Fibroblast of lung (primary cell): Measurements from ENCODE around the gene MAP3K10. TPM values are rescaled to one million over a fixed set of nuclear protein-coding genes. Genes with fewer than 3 reads are reported as not detected.

Source experiments
- DNase-seq, 2 donors: peaks; one replicate each; pipeline versions ENCODE4 v3.0.0 to v3.0.0-alpha.2; 2010; ENCODE audit warnings: low read depth in 2 of 2
- H2AFZ ChIP-seq: 2 replicates; pipeline ENCODE4 v1.5.1; 2012; ENCODE audit warnings: low read length, control low read depth, inconsistent platforms
- H3K27ac ChIP-seq: 2 replicates; pipeline ENCODE4 v1.5.1; 2011; ENCODE audit warnings: low read length, control low read depth; ENCODE audit not compliant: insufficient read depth
- H3K27me3 ChIP-seq: 2 replicates; pipeline ENCODE4 v1.5.1; 2011; ENCODE audit warnings: mild to moderate bottlenecking, low read length; ENCODE audit not compliant: control insufficient read depth, insufficient read depth
- H3K36me3 ChIP-seq: 2 replicates; pipeline ENCODE4 v1.5.1; 2011; ENCODE audit warnings: low read length; ENCODE audit not compliant: control insufficient read depth, insufficient read depth
- H3K4me1 ChIP-seq: 2 replicates; pipeline ENCODE4 v1.5.1; 2011; ENCODE audit warnings: low read length; ENCODE audit not compliant: control insufficient read depth, insufficient read depth; ENCODE audit errors: extremely low read depth
- H3K4me2 ChIP-seq: 2 replicates; pipeline ENCODE4 v1.5.1; 2011; ENCODE audit warnings: low read length, control low read depth; ENCODE audit not compliant: insufficient read depth; ENCODE audit errors: extremely low read depth
- H3K4me3 ChIP-seq, 4 experiments: fragments of 200-600 bp in 1 of 4; sonication (generic) in 1 of 4; replicated peaks in 1 of 4; 2 replicates each; pipeline ENCODE4 v1.5.1; 2011 to 2016; ENCODE audit warnings: low read length in 4 of 4, low read depth in 3 of 4, mild to moderate bottlenecking in 3 of 4, control low read depth in 2 of 4, inconsistent platforms in 1 of 4, mixed read lengths in 1 of 4; ENCODE audit not compliant: insufficient read depth in 1 of 4; ENCODE audit errors: control extremely low read depth in 1 of 4
- H3K79me2 ChIP-seq: 2 replicates; pipeline ENCODE4 v1.5.1; 2012; ENCODE audit warnings: mild to moderate bottlenecking, low read length, inconsistent platforms; ENCODE audit not compliant: control insufficient read depth, insufficient read depth
- H3K9ac ChIP-seq: 2 replicates; pipeline ENCODE4 v1.5.1; 2011; ENCODE audit warnings: mild to moderate bottlenecking, low read length, control low read depth; ENCODE audit not compliant: insufficient read depth
- H3K9me3 ChIP-seq: 2 replicates; pipeline ENCODE4 v1.5.1; 2012; ENCODE audit warnings: low read depth, low read length; ENCODE audit not compliant: control insufficient read depth, insufficient read depth
- H4K20me1 ChIP-seq: 2 replicates; pipeline ENCODE4 v1.5.1; 2011; ENCODE audit warnings: low read length; ENCODE audit not compliant: control insufficient read depth, insufficient read depth; ENCODE audit errors: extremely low read depth
- EZH2 ChIP-seq: IDR thresholded peaks from 2 replicates; pipeline ENCODE4 v1.5.1; 2012; ENCODE audit warnings: low read length, control low read depth, mild to moderate bottlenecking; ENCODE audit errors: missing control alignments
- polyA plus RNA-seq, 2 donors: library from polyadenylated mRNA; depleted of rRNA in 1 of 2; stranded (reverse) in 1 of 2; unstranded in 1 of 2; fragments of >200 nt; gene quantifications; 2 replicates each; pipeline ENCODE4 v1.2.1, GENCODE V29; 2011 to 2012; ENCODE audit warnings: missing spikeins in 1 of 2
- total RNA-seq: library from RNA; depleted of rRNA; stranded (reverse); fragments of >200 nt; gene quantifications from 2 replicates; pipeline ENCODE4 v1.2.1, GENCODE V29; 2014
- TF ChIP-seq, protein P1 (sequence below), 2 donors: IDR thresholded peaks in 1 of 2; conservative IDR thresholded peaks in 1 of 2; 1 replicate in 1 of 2; 2 replicates in 1 of 2; pipeline ENCODE4 v1.5.1; 2011 to 2012; ENCODE audit warnings: low read length in 2 of 2, control low read depth in 1 of 2, inconsistent platforms in 1 of 2, low read depth in 1 of 2, mild to moderate bottlenecking in 1 of 2

The MAP3K10 gene
- total and polyA plus RNA-seq, 2 donors (not counting 1 experiment from before 2014, with no cell fraction given): 2.7 to 7.4 TPM

GRCh38 chr19:40219721-40220276 lies 28.6 kb downstream of the MAP3K10 start:
- peak; percentile 53 to 79 for DNase-seq
- Histone ChIP-seq H3K36me3 (no peaks in the 10 kb centered on the region), H3K9ac (no peak overlapping the region), H3K27ac (no peak overlapping the region), H3K27me3 (peaks cover 16% of the 10 kb centered on the region), H3K4me2 (peak overlapping the region; percentile 59), H3K4me3 (peak overlapping the region; percentile 17 to 40 (median 26)), H3K9me3 (no peaks in the 10 kb centered on the region), H2AFZ (peak overlapping the region; percentile 75), H3K79me2 (no peaks in the 10 kb centered on the region), H3K4me1 (peaks cover 4% of the 10 kb centered on the region), H4K20me1 (no peaks in the 10 kb centered on the region)
- TF ChIP-seq, protein P1, sequence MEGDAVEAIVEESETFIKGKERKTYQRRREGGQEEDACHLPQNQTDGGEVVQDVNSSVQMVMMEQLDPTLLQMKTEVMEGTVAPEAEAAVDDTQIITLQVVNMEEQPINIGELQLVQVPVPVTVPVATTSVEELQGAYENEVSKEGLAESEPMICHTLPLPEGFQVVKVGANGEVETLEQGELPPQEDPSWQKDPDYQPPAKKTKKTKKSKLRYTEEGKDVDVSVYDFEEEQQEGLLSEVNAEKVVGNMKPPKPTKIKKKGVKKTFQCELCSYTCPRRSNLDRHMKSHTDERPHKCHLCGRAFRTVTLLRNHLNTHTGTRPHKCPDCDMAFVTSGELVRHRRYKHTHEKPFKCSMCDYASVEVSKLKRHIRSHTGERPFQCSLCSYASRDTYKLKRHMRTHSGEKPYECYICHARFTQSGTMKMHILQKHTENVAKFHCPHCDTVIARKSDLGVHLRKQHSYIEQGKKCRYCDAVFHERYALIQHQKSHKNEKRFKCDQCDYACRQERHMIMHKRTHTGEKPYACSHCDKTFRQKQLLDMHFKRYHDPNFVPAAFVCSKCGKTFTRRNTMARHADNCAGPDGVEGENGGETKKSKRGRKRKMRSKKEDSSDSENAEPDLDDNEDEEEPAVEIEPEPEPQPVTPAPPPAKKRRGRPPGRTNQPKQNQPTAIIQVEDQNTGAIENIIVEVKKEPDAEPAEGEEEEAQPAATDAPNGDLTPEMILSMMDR (conservative IDR thresholded peaks at IDR 0.05 in 1 of 2, IDR thresholded peaks at IDR 0.05 in 1 of 2; ENCODE audit: low read depth in 1 of 2, low read length in 2 of 2): no peak
- TF ChIP-seq EZH2: no peak

- Histone ChIP-seq H3K79me2 (no peaks in the 10 kb centered on the region), H3K36me3 (no peaks in the 10 kb centered on the region), H3K27me3 (peaks cover 16% of the 10 kb centered on the region), H3K27ac (no peak overlapping the region), H2AFZ (no peak overlapping the region), H3K9me3 (no peaks in the 10 kb centered on the region), H3K4me3 (no peak overlapping the region), H3K9ac (no peak overlapping the region), H3K4me1 (peaks cover 4% of the 10 kb centered on the region), H3K4me2 (no peak overlapping the region), H4K20me1 (no peaks in the 10 kb centered on the region)
- no peak for DNase-seq
- no peak for TF ChIP-seq EZH2
- TF ChIP-seq, protein P1 (conservative IDR thresholded peaks at IDR 0.05 in 1 of 2, IDR thresholded peaks at IDR 0.05 in 1 of 2; ENCODE audit: low read depth in 1 of 2, low read length in 2 of 2): no peak
Measured at GRCh38 chr19:40220674-40221073, 29.4 kb downstream of the MAP3K10 start.

GRCh38 chr19:40221858-40222619 lies 30.8 kb downstream of the MAP3K10 start:
- H3K9ac ChIP-seq: no peak overlapping the region
- no peaks in the 10 kb centered on the region for H3K9me3 ChIP-seq
- no peaks in the 10 kb centered on the region for H3K79me2 ChIP-seq
- H3K27ac ChIP-seq: no peak overlapping the region
- H3K4me3 ChIP-seq: no peak overlapping the region
- no peak overlapping the region for H3K4me2 ChIP-seq
- no peak overlapping the region for H2AFZ ChIP-seq
- no peaks in the 10 kb centered on the region for H3K36me3 ChIP-seq
- H3K27me3 ChIP-seq: peaks cover 6% of the 10 kb centered on the region
- DNase-seq: peak; percentile 83 to 94
- peaks cover 4% of the 10 kb centered on the region for H3K4me1 ChIP-seq
- TF ChIP-seq, protein P1 (conservative IDR thresholded peaks at IDR 0.05 in 1 of 2, IDR thresholded peaks at IDR 0.05 in 1 of 2; ENCODE audit: low read depth in 1 of 2, low read length in 2 of 2): peak; percentile 85
- no peak for TF ChIP-seq EZH2
- H4K20me1 ChIP-seq: no peaks in the 10 kb centered on the region
